ENCODE data around the gene SLC6A4.

The SLC6A4 gene

GRCh38 chr17:30256756-30257506, 21.4 kb upstream of the SLC6A4 start:
- Histone ChIP-seq H3K4me1 (ENCODE audit: control insufficient read depth, insufficient read depth, low read length) (no peaks in the 10 kb centered on the region), H3K27ac (ENCODE audit: insufficient read depth, low read depth, low read length, poor library complexity, severe bottlenecking) (no peak overlapping the region), H3K27me3 (ENCODE audit: control insufficient read depth, insufficient read depth, low read length, poor library complexity, severe bottlenecking) (no peaks in the 10 kb centered on the region), H3K36me3 (ENCODE audit: control insufficient read depth, insufficient read depth, low read length) (peaks cover 3% of the 10 kb centered on the region), H3K4me3 (ENCODE audit: insufficient read depth, low read depth, low read length) (no peak overlapping the region), H3K9me3 (ENCODE audit: control insufficient read depth, low read length) (no peaks in the 10 kb centered on the region)
- 91 to 92% methylated on average over 4 to 5 of the region's 5 CpGs for WGBS, 2 experiments

GRCh38 chr17:30254150-30254549, 18.7 kb upstream of the SLC6A4 start:
- 77 to 90% methylated on average over 1 of the region's 1 CpG for WGBS, 2 experiments
- no peaks in the 10 kb centered on the region for H3K36me3 ChIP-seq (ENCODE audit: control insufficient read depth, insufficient read depth, low read length)
- H3K27me3 ChIP-seq (ENCODE audit: control insufficient read depth, insufficient read depth, low read length, poor library complexity, severe bottlenecking) = no peaks in the 10 kb centered on the region
- no peaks in the 10 kb centered on the region for H3K9me3 ChIP-seq (ENCODE audit: control insufficient read depth, low read length)
- no peaks in the 10 kb centered on the region for H3K4me1 ChIP-seq (ENCODE audit: control insufficient read depth, insufficient read depth, low read length)
- no peak overlapping the region for H3K27ac ChIP-seq (ENCODE audit: insufficient read depth, low read depth, low read length, poor library complexity, severe bottlenecking)
- H3K4me3 ChIP-seq (ENCODE audit: insufficient read depth, low read depth, low read length) = no peak overlapping the region

- Histone ChIP-seq H3K4me3 (ENCODE audit: insufficient read depth, low read depth, low read length) (no peak overlapping the region), H3K36me3 (ENCODE audit: control insufficient read depth, insufficient read depth, low read length) (peaks cover 5% of the 10 kb centered on the region), H3K4me1 (ENCODE audit: control insufficient read depth, insufficient read depth, low read length) (no peaks in the 10 kb centered on the region), H3K9me3 (ENCODE audit: control insufficient read depth, low read length) (no peaks in the 10 kb centered on the region), H3K27ac (ENCODE audit: insufficient read depth, low read depth, low read length, poor library complexity, severe bottlenecking) (no peak overlapping the region), H3K27me3 (ENCODE audit: control insufficient read depth, insufficient read depth, low read length, poor library complexity, severe bottlenecking) (no peaks in the 10 kb centered on the region)
- WGBS, 2 experiments = 90 to 95% methylated on average over 7 of the region's 7 CpGs
Observed at GRCh38 chr17:30253312-30253711, 17.8 kb upstream of the SLC6A4 start.

- Histone ChIP-seq H3K36me3 (ENCODE audit: control insufficient read depth, insufficient read depth, low read length) (peaks cover 5% of the 10 kb centered on the region), H3K9me3 (ENCODE audit: control insufficient read depth, low read length) (no peaks in the 10 kb centered on the region), H3K27ac (ENCODE audit: insufficient read depth, low read depth, low read length, poor library complexity, severe bottlenecking) (no peak overlapping the region), H3K27me3 (ENCODE audit: control insufficient read depth, insufficient read depth, low read length, poor library complexity, severe bottlenecking) (no peaks in the 10 kb centered on the region), H3K4me1 (ENCODE audit: control insufficient read depth, insufficient read depth, low read length) (no peaks in the 10 kb centered on the region), H3K4me3 (ENCODE audit: insufficient read depth, low read depth, low read length) (no peak overlapping the region)
Observed at GRCh38 chr17:30251931-30252330, 16.4 kb upstream of the SLC6A4 start.

- 94 to 95% methylated on average over 4 to 5 of the region's 5 CpGs for WGBS, 2 experiments
Observed at GRCh38 chr17:30249460-30249859, 14.0 kb upstream of the SLC6A4 start.

GRCh38 chr17:30248786-30249185, 13.3 kb upstream of the SLC6A4 start:
- Histone ChIP-seq H3K36me3 (ENCODE audit: control insufficient read depth, insufficient read depth, low read length) (peaks cover 5% of the 10 kb centered on the region), H3K9me3 (ENCODE audit: control insufficient read depth, low read length) (no peaks in the 10 kb centered on the region), H3K27ac (ENCODE audit: insufficient read depth, low read depth, low read length, poor library complexity, severe bottlenecking) (no peak overlapping the region), H3K4me1 (ENCODE audit: control insufficient read depth, insufficient read depth, low read length) (no peaks in the 10 kb centered on the region), H3K4me3 (ENCODE audit: insufficient read depth, low read depth, low read length) (no peak overlapping the region), H3K27me3 (ENCODE audit: control insufficient read depth, insufficient read depth, low read length, poor library complexity, severe bottlenecking) (no peaks in the 10 kb centered on the region)
- whole genome bisulfite sequencing, 2 experiments = 91 to 95% methylated on average over 2 of the region's 2 CpGs

More at GRCh38 chr17:30249460-30249859, 14.0 kb upstream of the SLC6A4 start:
- Histone ChIP-seq H3K4me3 (ENCODE audit: insufficient read depth, low read depth, low read length) (no peak overlapping the region), H3K27ac (ENCODE audit: insufficient read depth, low read depth, low read length, poor library complexity, severe bottlenecking) (no peak overlapping the region), H3K4me1 (ENCODE audit: control insufficient read depth, insufficient read depth, low read length) (no peaks in the 10 kb centered on the region), H3K9me3 (ENCODE audit: control insufficient read depth, low read length) (no peaks in the 10 kb centered on the region), H3K27me3 (ENCODE audit: control insufficient read depth, insufficient read depth, low read length, poor library complexity, severe bottlenecking) (no peaks in the 10 kb centered on the region), H3K36me3 (ENCODE audit: control insufficient read depth, insufficient read depth, low read length) (peaks cover 5% of the 10 kb centered on the region)

GRCh38 chr17:30246460-30246859, 11.0 kb upstream of the SLC6A4 start:
- Histone ChIP-seq H3K9me3 (ENCODE audit: control insufficient read depth, low read length) (no peaks in the 10 kb centered on the region), H3K27ac (ENCODE audit: insufficient read depth, low read depth, low read length, poor library complexity, severe bottlenecking) (no peak overlapping the region), H3K27me3 (ENCODE audit: control insufficient read depth, insufficient read depth, low read length, poor library complexity, severe bottlenecking) (no peaks in the 10 kb centered on the region), H3K4me1 (ENCODE audit: control insufficient read depth, insufficient read depth, low read length) (no peaks in the 10 kb centered on the region), H3K4me3 (ENCODE audit: insufficient read depth, low read depth, low read length) (no peak overlapping the region), H3K36me3 (ENCODE audit: control insufficient read depth, insufficient read depth, low read length) (peaks cover 5% of the 10 kb centered on the region)
- WGBS, 2 experiments = 95 to 96% methylated on average over 5 to 7 of the region's 7 CpGs

- no peaks in the 10 kb centered on the region for H3K9me3 ChIP-seq (ENCODE audit: control insufficient read depth, low read length)
- H3K4me3 ChIP-seq (ENCODE audit: insufficient read depth, low read depth, low read length) = no peak overlapping the region
- peaks cover 5% of the 10 kb centered on the region for H3K36me3 ChIP-seq (ENCODE audit: control insufficient read depth, insufficient read depth, low read length)
- 77 to 86% methylated on average over 4 of the region's 4 CpGs for WGBS, 2 experiments
- peaks cover 3% of the 10 kb centered on the region for H3K27me3 ChIP-seq (ENCODE audit: control insufficient read depth, insufficient read depth, low read length, poor library complexity, severe bottlenecking)
- no peaks in the 10 kb centered on the region for H3K4me1 ChIP-seq (ENCODE audit: control insufficient read depth, insufficient read depth, low read length)
- H3K27ac ChIP-seq (ENCODE audit: insufficient read depth, low read depth, low read length, poor library complexity, severe bottlenecking) = no peak overlapping the region
Observed at GRCh38 chr17:30244853-30245385, 9.4 kb upstream of the SLC6A4 start.

GRCh38 chr17:30243568-30243967, 8.1 kb upstream of the SLC6A4 start:
- peaks cover under 1% of the 10 kb centered on the region for H3K36me3 ChIP-seq (ENCODE audit: control insufficient read depth, insufficient read depth, low read length)
- no peaks in the 10 kb centered on the region for H3K9me3 ChIP-seq (ENCODE audit: control insufficient read depth, low read length)
- peaks cover 4% of the 10 kb centered on the region for H3K4me1 ChIP-seq (ENCODE audit: control insufficient read depth, insufficient read depth, low read length)
- peaks cover 17% of the 10 kb centered on the region for H3K27me3 ChIP-seq (ENCODE audit: control insufficient read depth, insufficient read depth, low read length, poor library complexity, severe bottlenecking)
- H3K27ac ChIP-seq (ENCODE audit: insufficient read depth, low read depth, low read length, poor library complexity, severe bottlenecking) = no peak overlapping the region
- H3K4me3 ChIP-seq (ENCODE audit: insufficient read depth, low read depth, low read length) = no peak overlapping the region
- 92 to 93% methylated on average over 8 of the region's 8 CpGs for WGBS, 2 experiments

- no peak overlapping the region for H3K27ac ChIP-seq (ENCODE audit: insufficient read depth, low read depth, low read length, poor library complexity, severe bottlenecking)
- H3K4me3 ChIP-seq (ENCODE audit: insufficient read depth, low read depth, low read length) = no peak overlapping the region
- H3K27me3 ChIP-seq (ENCODE audit: control insufficient read depth, insufficient read depth, low read length, poor library complexity, severe bottlenecking) = peaks cover 23% of the 10 kb centered on the region
- no peaks in the 10 kb centered on the region for H3K9me3 ChIP-seq (ENCODE audit: control insufficient read depth, low read length)
- no peaks in the 10 kb centered on the region for H3K36me3 ChIP-seq (ENCODE audit: control insufficient read depth, insufficient read depth, low read length)
- 91 to 95% methylated on average over 4 of the region's 4 CpGs for WGBS, 2 experiments
- peaks cover 9% of the 10 kb centered on the region for H3K4me1 ChIP-seq (ENCODE audit: control insufficient read depth, insufficient read depth, low read length)
Observed at GRCh38 chr17:30243002-30243401, 7.5 kb upstream of the SLC6A4 start.

Measured in ectodermal cell (in vitro differentiated cells).